ENCODE measurements around the gene COL6A3.

GRCh38 chr2:237423891-237424290 lies 9.9 kb upstream of the COL6A3 start:
- no peak for TF ChIP-seq CTCF (conservative IDR thresholded peaks at IDR 0.05 in 1 of 2, IDR thresholded peaks at IDR 0.05 in 1 of 2; ENCODE audit: extremely low read depth in 1 of 2, insufficient read depth in 1 of 2, low read depth in 1 of 2, low read length in 2 of 2)
- no peak for TF ChIP-seq EZH2 (IDR thresholded peaks at IDR 0.05; ENCODE audit: borderline replicate concordance, low read length)
